Chondrocyte (in vitro differentiated cells): ENCODE measurements around the gene PUS7. TPM values are rescaled to one million over a fixed set of nuclear protein-coding genes. Genes with fewer than 3 reads are reported as not detected.
"Not testable (repeated sequence)": the region's sequence is repeated elsewhere in the genome, so short reads cannot be mapped to it uniquely, and the experiment has no call there.

Experiments
- DNase-seq: peaks from one replicate; pipeline ENCODE4 v3.0.0; 2021; ENCODE audit warnings: mixed read lengths, low spot score
- H3K27ac Mint-ChIP-seq: one replicate; pipeline ENCODE4 v1.8.0; 2021; ENCODE audit warnings: mild to moderate bottlenecking, moderate library complexity, mixed read lengths; ENCODE audit not compliant: unreplicated experiment
- H3K27me3 Mint-ChIP-seq: 2 replicates; pipeline ENCODE4 v1.8.0; 2021; ENCODE audit warnings: low read depth, mixed read lengths
- H3K36me3 Mint-ChIP-seq: 2 replicates; pipeline ENCODE4 v1.8.0; 2021; ENCODE audit warnings: low read depth, mixed read lengths
- H3K4me1 Mint-ChIP-seq: 2 replicates; pipeline ENCODE4 v1.8.0; 2021; ENCODE audit warnings: low read depth, mild to moderate bottlenecking, mixed read lengths
- H3K4me3 Mint-ChIP-seq: one replicate; pipeline ENCODE4 v1.8.0; 2021; ENCODE audit warnings: mild to moderate bottlenecking, moderate library complexity, mixed read lengths; ENCODE audit not compliant: unreplicated experiment
- H3K9me3 Mint-ChIP-seq: 2 replicates; pipeline ENCODE4 v1.8.0; 2021; ENCODE audit warnings: low read depth, mixed read lengths
- total RNA-seq: library from RNA; stranded (reverse); gene quantifications from 3 replicates; pipeline ENCODE4 v1.2.1, GENCODE V29; 2021
- TF ChIP-seq, protein P1 (sequence below): fragments of 200-600 bp; sonication (generic); IDR thresholded peaks from 2 replicates; pipeline ENCODE4 v1.5.0; 2021; ENCODE audit warnings: antibody characterized with exemption, mild to moderate bottlenecking, moderate library complexity

Gene PUS7
- total RNA-seq, 1 donor from 2014 or later, result 18.5 TPM

DNA sequence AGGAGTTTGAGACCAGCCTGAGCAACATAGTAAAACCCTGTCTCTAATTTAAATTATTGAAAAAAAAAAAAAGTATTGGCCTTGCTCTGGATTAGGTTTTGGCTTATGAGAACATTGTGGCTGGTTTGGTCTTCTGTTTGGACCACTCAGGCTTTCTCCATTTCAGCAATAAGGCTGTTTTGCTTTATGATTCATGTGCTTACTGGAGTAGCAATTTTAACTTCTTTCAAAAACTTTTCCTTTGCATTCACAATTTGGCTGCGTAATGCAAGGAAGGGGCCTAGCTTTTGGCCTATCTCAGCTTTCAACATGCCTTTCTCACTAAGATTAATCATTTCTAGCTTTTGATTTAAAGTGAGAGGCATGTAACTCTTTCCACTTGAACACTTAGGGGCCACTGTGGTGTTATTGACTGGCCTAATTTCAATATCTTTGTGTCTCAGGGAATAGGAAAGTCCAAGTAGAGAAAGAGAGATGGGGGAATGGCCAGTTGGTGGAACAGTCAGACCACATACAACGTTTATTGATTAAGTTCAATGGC lies 95.4 kb downstream of the PUS7 start:
- no peak for DNase-seq
- H3K9me3 Mint-ChIP-seq, result no peaks in the 10 kb centered on the region
- TF ChIP-seq, protein P1, sequence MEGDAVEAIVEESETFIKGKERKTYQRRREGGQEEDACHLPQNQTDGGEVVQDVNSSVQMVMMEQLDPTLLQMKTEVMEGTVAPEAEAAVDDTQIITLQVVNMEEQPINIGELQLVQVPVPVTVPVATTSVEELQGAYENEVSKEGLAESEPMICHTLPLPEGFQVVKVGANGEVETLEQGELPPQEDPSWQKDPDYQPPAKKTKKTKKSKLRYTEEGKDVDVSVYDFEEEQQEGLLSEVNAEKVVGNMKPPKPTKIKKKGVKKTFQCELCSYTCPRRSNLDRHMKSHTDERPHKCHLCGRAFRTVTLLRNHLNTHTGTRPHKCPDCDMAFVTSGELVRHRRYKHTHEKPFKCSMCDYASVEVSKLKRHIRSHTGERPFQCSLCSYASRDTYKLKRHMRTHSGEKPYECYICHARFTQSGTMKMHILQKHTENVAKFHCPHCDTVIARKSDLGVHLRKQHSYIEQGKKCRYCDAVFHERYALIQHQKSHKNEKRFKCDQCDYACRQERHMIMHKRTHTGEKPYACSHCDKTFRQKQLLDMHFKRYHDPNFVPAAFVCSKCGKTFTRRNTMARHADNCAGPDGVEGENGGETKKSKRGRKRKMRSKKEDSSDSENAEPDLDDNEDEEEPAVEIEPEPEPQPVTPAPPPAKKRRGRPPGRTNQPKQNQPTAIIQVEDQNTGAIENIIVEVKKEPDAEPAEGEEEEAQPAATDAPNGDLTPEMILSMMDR, result no peak
- peaks cover 9% of the 10 kb centered on the region for H3K4me1 Mint-ChIP-seq
- H3K4me3 Mint-ChIP-seq, result no peak overlapping the region
- H3K27ac Mint-ChIP-seq, result no peak overlapping the region
- H3K27me3 Mint-ChIP-seq, result no peaks in the 10 kb centered on the region
- no peaks in the 10 kb centered on the region for H3K36me3 Mint-ChIP-seq

DNA sequence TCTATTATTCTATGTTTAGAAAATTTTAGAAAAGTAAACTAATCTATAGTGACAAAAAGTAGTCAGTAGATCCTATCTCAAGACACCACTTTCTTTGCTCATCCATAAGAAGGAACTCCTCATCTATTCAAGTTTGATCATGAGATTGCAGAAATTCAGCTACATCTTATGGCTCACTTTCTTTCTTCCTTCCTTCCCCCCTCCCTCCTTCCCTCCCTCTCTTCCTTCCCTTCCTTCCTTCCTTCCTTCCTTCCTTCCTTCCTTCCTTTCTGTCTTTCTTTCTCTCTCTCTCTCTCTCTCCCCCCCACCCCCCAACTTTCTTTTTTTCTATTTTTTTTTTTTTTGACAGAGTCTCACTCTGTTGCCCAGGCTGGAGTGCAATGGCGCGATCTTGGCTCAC lies 98.1 kb downstream of the PUS7 start:
- TF ChIP-seq, protein P1, result no peak
- no peak overlapping the region for H3K27ac Mint-ChIP-seq
- H3K4me3 Mint-ChIP-seq, result no peak overlapping the region

DNA sequence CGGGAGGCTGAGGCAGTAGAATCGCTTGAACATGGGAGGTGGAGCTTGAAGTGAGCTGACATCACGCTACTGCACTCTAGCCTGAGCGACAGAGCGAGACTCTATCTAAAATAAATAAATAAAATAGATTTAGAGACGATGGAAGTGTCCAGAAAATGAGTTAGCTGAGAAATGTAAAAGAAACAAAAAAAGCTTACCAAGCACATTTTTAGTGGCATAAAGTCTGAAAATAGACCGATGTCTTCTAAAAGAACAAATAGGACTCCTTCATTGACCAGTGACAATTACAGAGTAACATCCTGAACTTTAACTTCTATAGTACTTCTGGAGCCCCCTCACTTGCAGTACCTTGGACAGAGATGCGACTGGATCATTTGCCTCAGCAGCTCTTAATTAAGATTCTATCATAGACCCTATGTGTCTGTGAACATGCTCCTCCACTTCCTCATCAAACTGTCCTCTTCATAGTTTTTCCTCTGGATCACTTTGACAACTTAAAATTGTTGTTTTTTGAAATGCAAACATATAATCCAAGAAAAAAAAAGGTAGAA lies 108.1 kb downstream of the PUS7 start:
- TF ChIP-seq, protein P1, result no peak
- no peak overlapping the region for H3K27ac Mint-ChIP-seq
- H3K36me3 Mint-ChIP-seq, result no peaks in the 10 kb centered on the region
- no peak for DNase-seq
- no peaks in the 10 kb centered on the region for H3K27me3 Mint-ChIP-seq
- H3K4me1 Mint-ChIP-seq, result no peaks in the 10 kb centered on the region
- H3K9me3 Mint-ChIP-seq, result no peaks in the 10 kb centered on the region
- no peak overlapping the region for H3K4me3 Mint-ChIP-seq

More for the DNA sequence above, 98.1 kb downstream of the PUS7 start:
- Mint-ChIP-seq H3K36me3 (no peaks in the 10 kb centered on the region), H3K9me3 (no peaks in the 10 kb centered on the region), H3K27me3 (peaks cover 4% of the 10 kb centered on the region), H3K4me1 (no peaks in the 10 kb centered on the region)
- no peak for DNase-seq

DNA sequence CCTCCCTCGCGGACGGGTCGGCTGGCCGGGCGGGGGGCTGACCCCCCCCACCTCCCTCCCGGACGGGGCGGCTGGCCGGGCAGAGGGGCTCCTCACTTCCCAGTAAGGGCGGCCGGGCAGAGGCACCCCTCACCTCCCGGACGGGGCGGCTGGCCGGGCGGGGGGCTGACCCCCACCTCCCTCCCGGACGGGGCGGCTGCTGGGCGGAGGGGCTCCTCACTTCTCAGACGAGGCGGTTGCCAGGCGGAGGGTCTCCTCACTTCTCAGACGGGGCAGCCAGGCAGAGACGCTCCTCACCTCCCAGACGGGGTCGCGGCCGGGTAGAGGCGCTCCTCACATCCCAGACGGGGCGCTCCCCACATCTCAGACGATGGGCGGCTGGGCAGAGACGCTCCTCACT lies 111.3 kb downstream of the PUS7 start:
- H3K9me3 Mint-ChIP-seq, H3K4me3 Mint-ChIP-seq, H3K36me3 Mint-ChIP-seq, H3K27ac Mint-ChIP-seq, H3K27me3 Mint-ChIP-seq, DNase-seq, H3K4me1 Mint-ChIP-seq: not testable (repeated sequence)

DNA sequence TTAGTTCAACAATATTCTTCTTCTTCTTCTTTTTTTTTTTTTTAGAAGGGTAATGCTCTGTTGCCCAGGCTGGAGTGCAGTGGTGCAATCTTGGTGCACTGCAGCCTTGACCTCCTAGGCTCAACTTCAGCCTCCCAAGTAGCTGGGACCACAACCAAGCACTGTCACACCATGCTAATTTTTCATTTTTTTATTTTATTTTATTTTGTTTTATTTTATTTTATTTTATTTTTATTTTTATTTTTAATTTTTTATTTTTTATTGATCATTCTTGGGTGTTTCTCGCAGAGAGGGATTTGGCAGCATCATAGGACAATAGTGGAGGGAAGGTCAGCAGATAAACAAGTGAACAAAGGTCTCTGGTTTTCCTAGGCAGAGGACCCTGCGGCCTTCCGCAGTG lies 112.3 kb downstream of the PUS7 start:
- not testable (repeated sequence) for H3K4me3 Mint-ChIP-seq, H3K27me3 Mint-ChIP-seq, H3K36me3 Mint-ChIP-seq, H3K4me1 Mint-ChIP-seq, H3K27ac Mint-ChIP-seq, DNase-seq, H3K9me3 Mint-ChIP-seq

DNA sequence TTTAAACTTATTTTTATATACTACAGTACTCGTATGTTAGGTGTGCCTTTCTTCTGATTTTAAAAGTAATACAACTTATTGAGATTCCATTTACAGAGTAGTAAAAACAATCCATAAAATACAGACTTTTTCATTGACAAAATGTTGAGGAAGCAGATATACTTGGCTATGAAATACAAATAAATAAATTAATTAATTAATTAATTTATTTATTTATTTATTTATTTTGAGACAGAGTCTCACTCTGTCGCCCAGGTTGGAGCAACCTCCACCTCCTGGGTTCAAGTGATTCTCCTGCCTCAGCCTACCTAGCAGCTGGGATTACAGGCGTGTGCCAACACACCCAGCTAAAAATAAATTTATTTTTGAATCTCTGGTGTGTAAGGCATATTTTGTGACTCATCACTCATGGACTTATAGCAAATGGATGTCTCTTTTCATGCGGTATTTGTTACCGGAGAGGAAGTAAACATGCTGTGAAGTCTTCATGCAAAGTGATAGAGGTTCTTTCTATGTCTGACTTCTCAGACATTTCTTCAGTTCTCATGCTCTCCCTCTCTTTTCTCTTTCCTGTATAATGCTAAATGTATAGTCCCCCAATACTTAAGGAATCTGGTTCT lies 113.2 kb downstream of the PUS7 start:
- no peaks in the 10 kb centered on the region for H3K9me3 Mint-ChIP-seq
- no peaks in the 10 kb centered on the region for H3K4me1 Mint-ChIP-seq
- DNase-seq, result no peak
- no peak overlapping the region for H3K4me3 Mint-ChIP-seq
- TF ChIP-seq, protein P1, result no peak
- no peak overlapping the region for H3K27ac Mint-ChIP-seq
- no peaks in the 10 kb centered on the region for H3K27me3 Mint-ChIP-seq
- H3K36me3 Mint-ChIP-seq, result no peaks in the 10 kb centered on the region

Other genes starting within 250 kb of the PUS7 start
- 56.0 to 58.6 TPM (median 58.5 TPM) in 3 replicates for gene SRPK2, start 133.3 kb downstream of the PUS7 start, total RNA-seq
- gene RINT1, start 9.9 kb upstream of the PUS7 start, total RNA-seq, result 18.0 to 26.8 TPM (median 19.7 TPM) in 3 replicates
- gene EFCAB10, start 59.2 kb upstream of the PUS7 start, total RNA-seq, result not detected in 3 replicates